NCI-H2107 treated with DMSO at 0.1 percent for 48 hours (cell line): ENCODE data around the gene SHISA4.
"Not testable (repeated sequence)": the region's sequence is repeated elsewhere in the genome, so short reads cannot be mapped to it uniquely, and the experiment has no call there.

Experiments
- DNase-seq: peaks from one replicate; lab custom pipeline; 2025; ENCODE audit not compliant: unreplicated experiment; lab: John Stamatoyannopoulos, UW

The SHISA4 gene

GRCh38 chr1:201925981-201926645 lies 37.4 kb downstream of the SHISA4 start:
- no peak for DNase-seq

GRCh38 chr1:201928266-201928665 lies 39.6 kb downstream of the SHISA4 start:
- no peak for DNase-seq

DNA sequence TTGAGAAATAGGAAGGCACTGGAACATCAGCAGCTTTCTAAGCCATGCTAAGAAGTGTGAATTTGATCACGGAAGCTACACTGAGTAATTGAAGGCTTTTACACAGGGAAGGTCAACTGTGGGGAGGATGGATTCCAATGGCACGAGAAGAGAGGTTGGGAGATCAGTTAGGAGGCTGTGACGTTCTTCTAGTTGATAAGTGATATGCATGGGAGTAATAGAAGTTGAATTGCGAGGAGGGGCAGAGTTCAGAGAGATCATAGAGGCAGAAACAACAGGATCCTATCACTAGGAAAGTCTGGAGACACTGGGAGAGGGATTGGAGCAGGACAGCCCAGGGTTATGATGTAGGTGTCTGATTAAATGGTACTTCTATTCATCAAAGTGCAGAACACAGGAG lies 41.4 kb downstream of the SHISA4 start:
- no peak for DNase-seq

DNA sequence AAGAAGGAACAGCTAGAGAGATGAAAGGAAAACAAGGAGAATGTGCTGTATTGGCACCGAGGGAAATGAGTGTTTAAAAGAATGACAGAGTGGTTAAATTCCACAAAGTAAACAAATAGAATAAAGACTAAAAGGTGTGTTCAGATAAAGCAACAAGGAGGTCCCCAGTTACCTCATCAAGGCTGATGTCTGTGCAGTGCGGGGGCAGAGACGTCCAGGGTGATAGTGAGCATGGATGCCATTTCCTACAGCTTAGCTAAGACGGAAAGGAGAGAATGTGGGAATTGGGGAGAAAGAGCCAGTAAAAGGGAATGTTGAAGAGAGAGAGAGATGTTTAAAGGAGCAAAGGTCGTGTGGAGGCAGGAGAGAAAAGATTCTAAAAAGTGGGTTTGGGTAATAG lies 42.1 kb downstream of the SHISA4 start:
- DNase-seq, result no peak

DNA sequence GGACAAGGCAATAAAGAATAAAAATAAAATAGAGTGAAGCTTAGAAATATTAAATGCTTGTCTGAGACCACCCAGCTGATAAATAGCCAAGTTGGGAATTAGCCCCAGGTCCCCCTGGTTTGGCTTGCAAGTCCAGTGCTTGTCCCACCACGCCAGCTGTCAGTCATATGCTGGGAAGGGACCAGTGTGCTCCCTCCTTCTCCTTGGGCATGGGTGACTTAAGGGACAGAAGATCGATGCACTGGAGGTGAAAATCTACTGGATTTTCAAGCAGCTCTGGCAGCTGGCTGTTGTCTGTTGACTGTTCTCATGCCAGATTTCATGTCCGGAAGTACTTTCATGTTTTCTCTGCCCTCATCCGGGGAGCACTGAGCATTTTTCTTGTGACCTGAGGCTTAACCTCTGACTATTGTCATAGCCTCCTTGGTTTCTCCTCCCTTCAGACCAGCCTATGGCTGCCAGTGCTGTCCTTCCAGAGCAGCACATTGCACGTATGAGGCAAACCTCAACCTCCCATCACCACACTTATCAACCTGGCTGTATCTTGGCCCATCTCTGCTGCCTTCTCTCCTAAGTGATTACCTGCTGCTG lies 45.2 kb downstream of the SHISA4 start:
- DNase-seq, result no peak

- no peak for DNase-seq
These were observed 49.0 kb downstream of the SHISA4 start for GRCh38 chr1:201937624-201938213.

- no peak for DNase-seq
These were observed 49.8 kb downstream of the SHISA4 start for GRCh38 chr1:201938440-201939035.

DNA sequence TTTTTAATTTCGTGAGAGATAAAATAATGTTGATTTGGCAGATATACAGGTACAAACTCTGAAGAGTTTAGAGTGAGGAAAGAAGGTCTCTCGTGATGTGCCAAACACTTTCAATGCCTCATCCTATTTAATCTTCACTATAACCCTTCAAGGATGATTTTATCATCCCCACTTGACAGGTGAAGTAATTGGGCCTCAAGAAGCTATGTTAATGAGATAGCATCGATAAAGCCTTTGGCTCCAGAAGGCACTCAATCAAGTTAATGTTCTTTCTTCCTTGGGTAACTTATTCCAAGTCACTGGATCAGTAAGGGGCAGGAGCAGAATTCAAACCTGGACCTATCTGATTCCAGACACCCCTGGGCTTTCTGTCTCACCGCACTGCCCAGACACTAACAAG lies 50.5 kb downstream of the SHISA4 start:
- no peak for DNase-seq

- no peak for DNase-seq
These were observed 50.9 kb downstream of the SHISA4 start for GRCh38 chr1:201939574-201939973.

DNA sequence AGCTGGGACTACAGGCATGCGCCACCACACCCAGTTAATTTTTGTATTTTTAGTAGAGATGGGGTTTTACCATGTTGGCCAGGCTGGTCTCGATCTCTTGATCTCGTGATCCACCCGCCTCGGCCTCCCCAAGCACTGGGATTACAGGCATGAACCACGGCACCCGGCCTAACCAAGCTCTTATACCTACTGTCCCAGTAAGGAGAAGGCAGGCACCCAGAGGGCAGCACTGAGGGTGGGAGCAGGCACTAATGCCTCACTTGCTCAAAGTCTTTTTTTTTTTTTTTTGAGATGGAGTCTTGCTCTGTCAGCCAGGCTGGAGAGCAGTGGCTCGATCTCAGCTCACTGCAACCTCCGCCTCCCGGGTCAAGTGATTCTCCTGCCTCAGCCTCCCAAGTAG lies 51.6 kb downstream of the SHISA4 start:
- not testable (repeated sequence) for DNase-seq

DNA sequence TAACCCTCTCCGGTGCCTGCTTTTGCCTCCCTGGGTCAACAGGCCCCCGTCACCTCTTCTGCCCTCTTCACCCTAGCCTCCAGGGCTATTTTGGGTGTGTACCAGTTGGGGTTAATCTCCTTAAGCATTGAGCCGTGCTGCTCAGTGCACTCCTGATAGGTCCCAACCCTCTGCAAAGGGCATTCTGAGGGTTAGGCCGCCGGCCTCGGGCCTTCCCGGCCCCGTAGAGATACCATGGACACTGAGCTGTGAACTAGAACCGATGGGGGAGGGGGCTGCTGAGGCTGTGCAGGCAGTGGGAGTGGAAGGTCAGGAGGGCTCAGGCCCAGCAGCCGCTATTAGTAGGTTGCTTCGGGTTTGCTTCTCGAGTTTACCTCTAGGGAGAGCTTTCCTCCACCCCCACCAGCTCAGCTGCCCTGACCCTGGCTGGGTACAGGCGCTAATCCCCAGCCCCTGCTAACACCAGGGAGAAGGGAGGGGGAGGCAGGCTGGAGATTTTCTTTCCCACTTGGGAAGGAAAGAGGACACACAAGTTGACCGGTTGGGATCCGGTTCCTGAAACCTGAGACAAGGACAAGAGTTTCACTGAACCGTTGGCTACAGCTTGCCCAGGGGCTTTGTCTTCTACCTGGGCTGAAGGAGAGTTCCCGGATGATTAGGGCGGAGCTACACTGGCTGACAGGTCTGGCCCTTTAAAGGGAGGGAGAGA lies 52.9 kb downstream of the SHISA4 start:
- DNase-seq, result peak; percentile 87

DNA sequence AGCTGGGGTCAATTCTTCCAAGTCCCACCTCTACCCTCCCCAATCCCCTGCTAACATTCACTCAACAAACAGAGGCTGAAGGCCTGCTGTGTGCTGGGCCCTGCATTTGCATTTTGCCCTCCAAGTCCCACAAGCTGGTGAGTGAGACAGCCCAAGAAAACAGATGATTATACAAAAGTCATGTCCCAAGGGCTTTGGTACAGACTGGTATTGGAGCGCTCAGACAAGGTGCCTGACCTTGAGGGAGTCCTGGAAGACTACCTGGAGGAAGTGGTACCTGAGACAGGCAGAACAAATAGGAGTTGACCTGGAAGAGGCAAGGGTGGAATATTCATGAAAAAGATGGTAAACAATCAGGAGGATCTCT lies 53.4 kb downstream of the SHISA4 start:
- DNase-seq, result no peak
